DND-41 (cell line): ENCODE measurements around the gene HES6.

ENCODE experiments used
- ATAC-seq: fragments of 200-7000 bp; cut with Tn5 transposase; 3 replicates; pipeline ENCODE4 v1.9.1; 2021; ENCODE audit warnings: low read depth; ENCODE audit not compliant: insufficient read depth
- DNase-seq: peaks from one replicate; pipeline ENCODE4 v3.0.0-alpha.2; 2020
- H2AFZ ChIP-seq: 2 replicates; pipeline ENCODE4 v1.6.0; 2012; ENCODE audit warnings: low read depth, low read length
- H3K27ac ChIP-seq: 2 replicates; pipeline ENCODE4 v1.5.1; 2012; ENCODE audit warnings: low read length, inconsistent platforms
- H3K27me3 ChIP-seq: fragments of 200-600 bp; sonication (generic); 2 replicates; pipeline ENCODE4 v1.6.0; 2012; ENCODE audit warnings: low read length, mild to moderate bottlenecking, inconsistent platforms; ENCODE audit not compliant: insufficient read depth, poor library complexity
- H3K36me3 ChIP-seq: 2 replicates; pipeline ENCODE4 v1.5.1; 2012; ENCODE audit warnings: low read length, inconsistent platforms; ENCODE audit not compliant: insufficient read depth
- H3K4me1 ChIP-seq: 2 replicates; pipeline ENCODE4 v1.5.1; 2012; ENCODE audit warnings: mild to moderate bottlenecking, low read length; ENCODE audit not compliant: insufficient read depth
- H3K4me2 ChIP-seq: 2 replicates; pipeline ENCODE4 v1.6.0; 2012; ENCODE audit warnings: mild to moderate bottlenecking, moderate library complexity, low read length, inconsistent platforms; ENCODE audit not compliant: insufficient read depth
- H3K4me3 ChIP-seq, 2 experiments: fragments of 200-600 bp in 1 of 2; shearing (Covaris generic) in 1 of 2; 2 replicates each; pipeline ENCODE4 v1.5.1; 2012 to 2016; ENCODE audit warnings: inconsistent platforms in 2 of 2, low read length in 2 of 2, mild to moderate bottlenecking in 2 of 2, low read depth in 1 of 2, moderate library complexity in 1 of 2
- H3K79me2 ChIP-seq: 2 replicates; pipeline ENCODE4 v1.6.0; 2012; ENCODE audit warnings: low read length, inconsistent platforms; ENCODE audit not compliant: insufficient read depth
- H3K9ac ChIP-seq: 2 replicates; pipeline ENCODE4 v1.6.0; 2012; ENCODE audit warnings: low read depth, mild to moderate bottlenecking, inconsistent platforms, low read length, moderate library complexity
- H3K9me3 ChIP-seq: 2 replicates; pipeline ENCODE4 v1.5.1; 2012; ENCODE audit warnings: low read length, moderate library complexity, mild to moderate bottlenecking, inconsistent platforms; ENCODE audit not compliant: insufficient read depth, severe bottlenecking
- H4K20me1 ChIP-seq: 2 replicates; pipeline ENCODE4 v1.6.0; 2012; ENCODE audit warnings: low read length; ENCODE audit not compliant: insufficient read depth
- CTCF ChIP-seq: IDR thresholded peaks from 2 replicates; pipeline ENCODE4 v1.5.1; 2012; ENCODE audit warnings: borderline replicate concordance, low read length, moderate library complexity, mild to moderate bottlenecking; ENCODE audit not compliant: poor library complexity, severe bottlenecking; ENCODE audit errors: extremely low read depth
- EZH2 ChIP-seq: IDR thresholded peaks from 3 replicates; pipeline ENCODE4 v1.6.1; 2012; ENCODE audit warnings: borderline replicate concordance, low read depth, mild to moderate bottlenecking, moderate library complexity, low read length, inconsistent platforms; ENCODE audit not compliant: severe bottlenecking

The HES6 gene

DNA sequence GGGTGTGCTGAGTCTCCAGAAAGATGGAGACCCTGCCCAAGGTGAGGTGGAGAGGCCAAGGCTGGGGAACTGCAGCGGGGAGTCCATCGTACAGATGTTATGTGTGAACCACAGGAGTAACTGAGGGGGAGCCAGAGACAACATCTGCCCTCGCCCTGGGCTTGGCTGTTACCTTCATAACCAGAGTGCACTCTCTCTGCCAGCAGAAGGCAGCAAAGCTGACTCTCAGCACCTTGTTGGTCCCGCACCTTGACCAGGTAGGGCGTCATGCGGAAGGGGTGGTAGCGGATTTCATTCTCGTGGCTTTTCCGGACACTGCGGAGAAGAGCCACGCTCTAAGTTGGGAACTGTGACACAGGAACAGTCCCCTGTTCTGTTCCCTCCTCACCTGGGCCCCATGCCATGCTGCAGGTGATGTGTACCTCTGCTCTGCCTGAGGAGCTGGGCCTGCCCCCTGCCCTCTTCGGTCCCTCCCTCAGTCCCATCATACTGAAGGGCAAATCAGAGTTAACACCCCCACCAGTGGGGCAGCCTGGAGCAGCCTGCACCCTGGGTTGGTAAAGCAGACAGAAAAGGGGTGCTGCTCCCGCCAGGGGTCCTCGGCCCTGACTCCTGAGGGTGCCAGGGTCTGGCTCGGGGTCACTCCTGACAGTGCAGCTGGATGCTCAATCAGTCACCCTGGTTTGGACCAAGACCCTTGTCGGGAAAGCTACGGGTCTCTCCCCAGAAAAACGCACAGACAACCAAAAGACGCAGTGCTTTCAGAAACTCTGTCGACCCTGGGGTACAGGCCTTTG, 28.2 kb upstream of the HES6 start:
- Histone ChIP-seq H3K27me3 (no peaks in the 10 kb centered on the region), H3K9me3 (no peaks in the 10 kb centered on the region), H3K79me2 (no peaks in the 10 kb centered on the region), H3K36me3 (peaks cover 82% of the 10 kb centered on the region), H2AFZ (no peak overlapping the region), H3K27ac (no peak overlapping the region), H3K4me1 (no peaks in the 10 kb centered on the region), H4K20me1 (0 out of 2 replicates have a peak, but pooled peaks cover 3% of the 10 kb centered on the region), H3K4me3 (no peak overlapping the region), H3K9ac (no peak overlapping the region), H3K4me2 (no peak overlapping the region)
- ATAC-seq: no peak
- TF ChIP-seq EZH2 (no peak), CTCF (no peak)
- no peak for DNase-seq

DNA sequence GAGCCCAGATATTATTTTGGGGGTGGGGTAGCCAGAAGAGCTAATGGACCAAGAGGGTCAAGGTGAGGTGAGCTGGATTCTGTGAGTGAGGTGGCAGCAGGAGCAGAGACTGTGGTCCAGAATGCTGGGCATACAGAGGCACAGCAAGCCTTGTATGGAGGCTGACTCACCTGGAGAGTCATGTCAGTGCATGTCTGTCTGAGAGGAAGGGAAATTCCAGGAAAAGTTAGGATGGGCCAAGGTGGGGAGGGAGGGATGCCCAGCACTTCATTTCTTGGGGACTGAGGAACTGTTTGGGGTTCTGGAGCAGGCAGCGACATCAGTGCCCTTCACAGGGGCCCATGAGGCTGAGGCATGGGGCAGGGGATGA, 27.5 kb upstream of the HES6 start:
- H3K36me3 ChIP-seq: peaks cover 81% of the 10 kb centered on the region
- ATAC-seq (no peak), DNase-seq (no peak)
- no peaks in the 10 kb centered on the region for H3K27me3 ChIP-seq
- H2AFZ ChIP-seq: no peak overlapping the region
- no peak overlapping the region for H3K9ac ChIP-seq
- no peak overlapping the region for H3K27ac ChIP-seq
- no peak overlapping the region for H3K4me2 ChIP-seq
- H3K9me3 ChIP-seq: no peaks in the 10 kb centered on the region
- no peaks in the 10 kb centered on the region for H3K79me2 ChIP-seq
- no peaks in the 10 kb centered on the region for H3K4me1 ChIP-seq
- no peak overlapping the region for H3K4me3 ChIP-seq
- H4K20me1 ChIP-seq: 0 out of 2 replicates have a peak, but pooled peaks cover 3% of the 10 kb centered on the region
- no peak for TF ChIP-seq CTCF
- no peak for TF ChIP-seq EZH2

DNA sequence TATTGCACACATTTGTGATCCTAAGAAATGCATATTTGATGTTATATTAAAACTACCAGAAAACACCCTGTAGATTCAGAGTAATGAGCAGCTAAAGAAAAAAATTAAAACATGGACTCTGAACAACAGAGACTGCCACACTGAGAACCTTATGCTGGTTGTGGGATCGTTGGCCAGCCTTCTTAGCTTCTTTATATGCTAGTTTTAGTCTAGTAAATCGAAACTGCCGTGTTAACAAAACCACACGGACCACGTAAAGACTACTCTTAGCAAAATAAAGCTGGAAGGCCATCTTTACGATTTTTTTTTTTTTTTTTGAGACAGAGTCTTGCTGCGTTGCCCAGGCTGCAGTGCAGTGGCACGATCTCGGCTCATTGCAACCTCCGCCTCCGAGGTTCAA, 25.8 kb upstream of the HES6 start:
- DNase-seq (no peak), ATAC-seq (no peak)
- Histone ChIP-seq H3K4me3 (no peak overlapping the region), H3K4me2 (no peak overlapping the region), H3K9ac (no peak overlapping the region), H2AFZ (no peak overlapping the region), H3K27me3 (no peaks in the 10 kb centered on the region), H3K27ac (no peak overlapping the region), H3K9me3 (no peaks in the 10 kb centered on the region), H3K79me2 (no peaks in the 10 kb centered on the region), H4K20me1 (0 out of 2 replicates have a peak, but pooled peaks cover under 1% of the 10 kb centered on the region), H3K36me3 (peaks cover 82% of the 10 kb centered on the region), H3K4me1 (no peaks in the 10 kb centered on the region)
- TF ChIP-seq CTCF (no peak), EZH2 (no peak)

GRCh38 chr2:238264072-238264460, 24.2 kb upstream of the HES6 start:
- DNase-seq (no peak), ATAC-seq (no peak)
- TF ChIP-seq CTCF (no peak), EZH2 (no peak)
- Histone ChIP-seq H3K27me3 (no peaks in the 10 kb centered on the region), H3K9ac (no peak overlapping the region), H3K27ac (no peak overlapping the region), H3K4me3 (no peak overlapping the region), H3K4me2 (no peak overlapping the region), H3K79me2 (no peaks in the 10 kb centered on the region), H4K20me1 (no peaks in the 10 kb centered on the region), H3K4me1 (no peaks in the 10 kb centered on the region), H2AFZ (no peak overlapping the region), H3K36me3 (peaks cover 82% of the 10 kb centered on the region), H3K9me3 (no peaks in the 10 kb centered on the region)
